Measurements from ENCODE around the gene KCNT1.

- no peak for TF ChIP-seq POLR2A (IDR thresholded peaks at IDR 0.05; ENCODE audit: low read depth, low read length)
- TF ChIP-seq CTCF (IDR thresholded peaks at IDR 0.05; ENCODE audit: extremely low read depth in 1 of 2, insufficient read depth in 1 of 2, low read depth in 1 of 2, low read length in 2 of 2): no peak
- no peak for TF ChIP-seq MYC (IDR thresholded peaks at IDR 0.05; ENCODE audit: low read depth, low read length)
Measured at GRCh38 chr9:135794057-135794335, 92.0 kb downstream of the KCNT1 start.
